ENCODE data around the gene ISLR. TPM values are rescaled to one million over a fixed set of nuclear protein-coding genes. Genes with fewer than 3 reads are reported as not detected.

ISLR gene
- total and polyA plus RNA-seq, 2 donors (not counting 1 experiment from before 2014, with no cell fraction given): 14.0 to 17.3 TPM

- Histone ChIP-seq H3K27me3 (ENCODE audit: control insufficient read depth, insufficient read depth, low read length) (no peaks in the 10 kb centered on the region), H3K4me3 (replicated peaks in 1 of 4; ENCODE audit: control extremely low read depth in 1 of 4, insufficient read depth in 1 of 4, low read depth in 3 of 4, low read length in 4 of 4) (no peak overlapping the region), H3K79me2 (ENCODE audit: control insufficient read depth, insufficient read depth, low read length) (no peaks in the 10 kb centered on the region), H2AFZ (ENCODE audit: low read length) (no peak overlapping the region), H3K4me1 (ENCODE audit: control insufficient read depth, extremely low read depth, insufficient read depth, low read length) (peaks cover 9% of the 10 kb centered on the region), H4K20me1 (ENCODE audit: control insufficient read depth, extremely low read depth, insufficient read depth, low read length) (no peaks in the 10 kb centered on the region), H3K36me3 (ENCODE audit: control insufficient read depth, insufficient read depth, low read length) (no peaks in the 10 kb centered on the region), H3K9ac (ENCODE audit: insufficient read depth, low read length) (no peak overlapping the region), H3K4me2 (ENCODE audit: extremely low read depth, insufficient read depth, low read length) (no peak overlapping the region), H3K27ac (ENCODE audit: insufficient read depth, low read length) (no peak overlapping the region), H3K9me3 (ENCODE audit: control insufficient read depth, insufficient read depth, low read depth, low read length) (no peaks in the 10 kb centered on the region)
- no peak for TF ChIP-seq EZH2 (IDR thresholded peaks at IDR 0.05; ENCODE audit: low read length, missing control alignments)
- no peak for TF ChIP-seq CTCF (conservative IDR thresholded peaks at IDR 0.05 in 1 of 2, IDR thresholded peaks at IDR 0.05 in 1 of 2; ENCODE audit: low read depth in 1 of 2, low read length in 2 of 2)
- DNase-seq (ENCODE audit: low read depth in 2 of 2): peak in 1 of 2 donors; percentile 70
These were observed 28.4 kb downstream of the ISLR start for GRCh38 chr15:74201710-74202420.

- Histone ChIP-seq H3K27me3 (ENCODE audit: control insufficient read depth, insufficient read depth, low read length) (no peaks in the 10 kb centered on the region), H3K4me1 (ENCODE audit: control insufficient read depth, extremely low read depth, insufficient read depth, low read length) (peaks cover 7% of the 10 kb centered on the region), H3K36me3 (ENCODE audit: control insufficient read depth, insufficient read depth, low read length) (no peaks in the 10 kb centered on the region), H3K79me2 (ENCODE audit: control insufficient read depth, insufficient read depth, low read length) (no peaks in the 10 kb centered on the region), H2AFZ (ENCODE audit: low read length) (no peak within 1 kb of the TSS), H4K20me1 (ENCODE audit: control insufficient read depth, extremely low read depth, insufficient read depth, low read length) (no peaks in the 10 kb centered on the region), H3K9me3 (ENCODE audit: control insufficient read depth, insufficient read depth, low read depth, low read length) (no peaks in the 10 kb centered on the region), H3K4me3 (replicated peaks in 1 of 4; ENCODE audit: control extremely low read depth in 1 of 4, insufficient read depth in 1 of 4, low read depth in 3 of 4, low read length in 4 of 4) (no peak within 1 kb of the TSS), H3K4me2 (ENCODE audit: extremely low read depth, insufficient read depth, low read length) (no peak within 1 kb of the TSS), H3K27ac (ENCODE audit: insufficient read depth, low read length) (no peak within 1 kb of the TSS), H3K9ac (ENCODE audit: insufficient read depth, low read length) (no peak within 1 kb of the TSS)
- DNase-seq (ENCODE audit: low read depth in 2 of 2): peak in 1 of 2 donors; percentile 59
- TF ChIP-seq CTCF (conservative IDR thresholded peaks at IDR 0.05 in 1 of 2, IDR thresholded peaks at IDR 0.05 in 1 of 2; ENCODE audit: low read depth in 1 of 2, low read length in 2 of 2) (no peak), EZH2 (IDR thresholded peaks at IDR 0.05; ENCODE audit: low read length, missing control alignments) (no peak)
These were observed 29.2 kb downstream of the ISLR start, which contains the start of gene STRA6 for GRCh38 chr15:74202452-74203401. Gene STRA6 (minus strand): TSS chr15:74202787. CDS start chr15:74202267, 520 bp downstream.

- H2AFZ ChIP-seq (ENCODE audit: low read length): no peak overlapping the region
- TF ChIP-seq CTCF (conservative IDR thresholded peaks at IDR 0.05 in 1 of 2, IDR thresholded peaks at IDR 0.05 in 1 of 2; ENCODE audit: low read depth in 1 of 2, low read length in 2 of 2): no peak
- no peak for TF ChIP-seq EZH2 (IDR thresholded peaks at IDR 0.05; ENCODE audit: low read length, missing control alignments)
- peaks cover 7% of the 10 kb centered on the region for H3K4me1 ChIP-seq (ENCODE audit: control insufficient read depth, extremely low read depth, insufficient read depth, low read length)
- no peaks in the 10 kb centered on the region for H3K79me2 ChIP-seq (ENCODE audit: control insufficient read depth, insufficient read depth, low read length)
- H3K27me3 ChIP-seq (ENCODE audit: control insufficient read depth, insufficient read depth, low read length): peaks cover 3% of the 10 kb centered on the region
- H3K9me3 ChIP-seq (ENCODE audit: control insufficient read depth, insufficient read depth, low read depth, low read length): no peaks in the 10 kb centered on the region
- no peak overlapping the region for H3K9ac ChIP-seq (ENCODE audit: insufficient read depth, low read length)
- H3K4me3 ChIP-seq (replicated peaks in 1 of 4; ENCODE audit: control extremely low read depth in 1 of 4, insufficient read depth in 1 of 4, low read depth in 3 of 4, low read length in 4 of 4): no peak overlapping the region
- peak; percentile 57 to 86 for DNase-seq (ENCODE audit: low read depth in 2 of 2)
- no peak overlapping the region for H3K4me2 ChIP-seq (ENCODE audit: extremely low read depth, insufficient read depth, low read length)
- no peak overlapping the region for H3K27ac ChIP-seq (ENCODE audit: insufficient read depth, low read length)
- no peaks in the 10 kb centered on the region for H4K20me1 ChIP-seq (ENCODE audit: control insufficient read depth, extremely low read depth, insufficient read depth, low read length)
- H3K36me3 ChIP-seq (ENCODE audit: control insufficient read depth, insufficient read depth, low read length): no peaks in the 10 kb centered on the region
These were observed 30.5 kb downstream of the ISLR start for GRCh38 chr15:74203914-74204431.

Data from fibroblast of lung (primary cell).